Stimulated activated naive B cell treated with anti-CD40 and anti-IgM and Interleukin-4, amounts not matched to agents 10 μg/mL and 1 μg/mL and 100 μg/mL, for 72 hours (primary cell): ENCODE data around the gene CAMKMT.

Experiments used
- ATAC-seq, 2 donors: fragments of 150-1000 bp; cut with Tn5 transposase; replicated peaks; 2 replicates each; pipeline ENCODE4 v1.10.0; 2021; ENCODE audit warnings: moderate library complexity in 1 of 2
- DNase-seq: peaks from one replicate; pipeline ENCODE4 v3.0.0; 2021
- H3K27ac Mint-ChIP-seq: one replicate; pipeline ENCODE4 v1.8.0; 2022; ENCODE audit warnings: mild to moderate bottlenecking, mixed read lengths
- H3K27me3 Mint-ChIP-seq, 2 donors: one replicate each; pipeline ENCODE4 v1.8.0; 2022; ENCODE audit warnings: mixed read lengths in 2 of 2
- H3K36me3 Mint-ChIP-seq, 2 donors: one replicate each; pipeline ENCODE4 v1.8.0; 2022; ENCODE audit warnings: mixed read lengths in 2 of 2, mild to moderate bottlenecking in 1 of 2
- H3K4me1 Mint-ChIP-seq, 2 donors: one replicate each; pipeline ENCODE4 v1.8.0; 2022; ENCODE audit warnings: mixed read lengths in 2 of 2, mild to moderate bottlenecking in 1 of 2
- H3K4me3 Mint-ChIP-seq, 2 donors: one replicate each; pipeline ENCODE4 v1.8.0; 2022; ENCODE audit warnings: mild to moderate bottlenecking in 2 of 2, mixed read lengths in 2 of 2, moderate library complexity in 1 of 2
- H3K9me3 Mint-ChIP-seq, 2 donors: one replicate each; pipeline ENCODE4 v1.8.0; 2022; ENCODE audit warnings: mixed read lengths in 2 of 2, mild to moderate bottlenecking in 1 of 2

CAMKMT gene

GRCh38 chr2:44796771-44797170 is 435.0 kb downstream of the CAMKMT start:
- no peak for DNase-seq
- no peak overlapping the region for H3K4me3 Mint-ChIP-seq
- H3K27me3 Mint-ChIP-seq, result peaks cover 41 to 56% of the 10 kb centered on the region in 2 donors
- H3K27ac Mint-ChIP-seq, result no peak overlapping the region
- peaks cover 0 to 7% of the 10 kb centered on the region in 2 donors for H3K36me3 Mint-ChIP-seq
- H3K9me3 Mint-ChIP-seq, result peaks cover 3% of the 10 kb centered on the region in 2 donors
- no peak for ATAC-seq
- H3K4me1 Mint-ChIP-seq, result peaks cover 2 to 16% of the 10 kb centered on the region in 2 donors

- Mint-ChIP-seq H3K27ac (no peak overlapping the region), H3K36me3 (peaks cover 0 to 7% of the 10 kb centered on the region in 2 donors), H3K9me3 (peaks cover 3% of the 10 kb centered on the region in 2 donors), H3K4me1 (peaks cover 7 to 21% of the 10 kb centered on the region in 2 donors), H3K4me3 (no peak overlapping the region), H3K27me3 (peaks cover 44 to 57% of the 10 kb centered on the region in 2 donors)
- DNase-seq (no peak), ATAC-seq (no peak)
These were observed 436.5 kb downstream of the CAMKMT start for GRCh38 chr2:44798139-44798659.

GRCh38 chr2:44799105-44799504 is 437.4 kb downstream of the CAMKMT start:
- H3K27ac Mint-ChIP-seq, result no peak overlapping the region
- H3K9me3 Mint-ChIP-seq, result peaks cover 0 to 2% of the 10 kb centered on the region in 2 donors
- no peak overlapping the region for H3K4me3 Mint-ChIP-seq
- ATAC-seq, result no peak
- H3K27me3 Mint-ChIP-seq, result peaks cover 46 to 61% of the 10 kb centered on the region in 2 donors
- peaks cover 7 to 21% of the 10 kb centered on the region in 2 donors for H3K4me1 Mint-ChIP-seq
- no peak for DNase-seq
- H3K36me3 Mint-ChIP-seq, result peaks cover 0 to 4% of the 10 kb centered on the region in 2 donors

- Mint-ChIP-seq H3K27ac (no peak overlapping the region), H3K27me3 (peaks cover 50 to 67% of the 10 kb centered on the region in 2 donors), H3K9me3 (peaks cover 0 to 2% of the 10 kb centered on the region in 2 donors), H3K4me1 (peaks cover 8 to 25% of the 10 kb centered on the region in 2 donors), H3K4me3 (no peak overlapping the region), H3K36me3 (peaks cover 0 to 4% of the 10 kb centered on the region in 2 donors)
- DNase-seq (no peak), ATAC-seq (no peak)
These were observed 438.0 kb downstream of the CAMKMT start for GRCh38 chr2:44799754-44800153.

- Mint-ChIP-seq H3K36me3 (peaks cover 0 to 4% of the 10 kb centered on the region in 2 donors), H3K4me1 (peaks cover 19 to 41% of the 10 kb centered on the region in 2 donors), H3K27ac (peak overlapping the region; percentile 9), H3K9me3 (no peaks in the 10 kb centered on the region), H3K4me3 (peak overlapping the region; percentile 78), H3K27me3 (peaks cover 61 to 77% of the 10 kb centered on the region in 2 donors)
- DNase-seq (no peak), ATAC-seq (no peak)
These were observed 439.6 kb downstream of the CAMKMT start for GRCh38 chr2:44801289-44801840.

- Mint-ChIP-seq H3K4me3 (peak overlapping the region; percentile 78), H3K27me3 (peaks cover 67 to 79% of the 10 kb centered on the region in 2 donors), H3K4me1 (peaks cover 19 to 43% of the 10 kb centered on the region in 2 donors), H3K9me3 (no peaks in the 10 kb centered on the region), H3K27ac (peak overlapping the region; percentile 60), H3K36me3 (peaks cover 0 to 4% of the 10 kb centered on the region in 2 donors)
- DNase-seq (no peak), ATAC-seq (no peak)
These were observed 440.4 kb downstream of the CAMKMT start for GRCh38 chr2:44801841-44802776.

- Mint-ChIP-seq H3K27ac (no peak overlapping the region), H3K4me1 (peaks cover 19 to 43% of the 10 kb centered on the region in 2 donors), H3K4me3 (peak overlapping the region; percentile 10 to 51), H3K36me3 (peaks cover 0 to 4% of the 10 kb centered on the region in 2 donors), H3K9me3 (no peaks in the 10 kb centered on the region), H3K27me3 (peaks cover 66 to 72% of the 10 kb centered on the region in 2 donors)
- ATAC-seq (no peak), DNase-seq (no peak)
These were observed 441.2 kb downstream of the CAMKMT start for GRCh38 chr2:44802777-44803424.

- no peaks in the 10 kb centered on the region for H3K36me3 Mint-ChIP-seq
- no peak for DNase-seq
- no peaks in the 10 kb centered on the region for H3K9me3 Mint-ChIP-seq
- peaks cover 62 to 67% of the 10 kb centered on the region in 2 donors for H3K27me3 Mint-ChIP-seq
- peak; percentile 55 for ATAC-seq
- H3K4me3 Mint-ChIP-seq, result no peak overlapping the region
- peaks cover 19 to 43% of the 10 kb centered on the region in 2 donors for H3K4me1 Mint-ChIP-seq
- no peak overlapping the region for H3K27ac Mint-ChIP-seq
These were observed 442.9 kb downstream of the CAMKMT start for GRCh38 chr2:44804406-44805265.

- DNase-seq (no peak), ATAC-seq (no peak)
- Mint-ChIP-seq H3K4me3 (no peak overlapping the region), H3K27ac (no peak overlapping the region), H3K36me3 (peaks cover 0 to 2% of the 10 kb centered on the region in 2 donors), H3K9me3 (no peaks in the 10 kb centered on the region), H3K27me3 (peaks cover 62 to 67% of the 10 kb centered on the region in 2 donors), H3K4me1 (peaks cover 19 to 38% of the 10 kb centered on the region in 2 donors)
These were observed 443.9 kb downstream of the CAMKMT start for GRCh38 chr2:44805401-44806235.

GRCh38 chr2:44807201-44808025 is 445.7 kb downstream of the CAMKMT start:
- Mint-ChIP-seq H3K27ac (no peak overlapping the region), H3K4me3 (no peak overlapping the region), H3K27me3 (peaks cover 63 to 68% of the 10 kb centered on the region in 2 donors)

GRCh38 chr2:44810892-44811530 is 449.3 kb downstream of the CAMKMT start:
- H3K36me3 Mint-ChIP-seq, result peaks cover 4 to 6% of the 10 kb centered on the region in 2 donors

More at GRCh38 chr2:44807201-44808025, 445.7 kb downstream of the CAMKMT start:
- DNase-seq, result no peak
- H3K9me3 Mint-ChIP-seq, result peaks cover 0 to 4% of the 10 kb centered on the region in 2 donors
- H3K36me3 Mint-ChIP-seq, result peaks cover 4 to 6% of the 10 kb centered on the region in 2 donors
- peaks cover 14 to 22% of the 10 kb centered on the region in 2 donors for H3K4me1 Mint-ChIP-seq
- ATAC-seq, result no peak

More at GRCh38 chr2:44810892-44811530, 449.3 kb downstream of the CAMKMT start:
- DNase-seq (no peak), ATAC-seq (no peak)
- H3K4me1 Mint-ChIP-seq, result peaks cover 1 to 5% of the 10 kb centered on the region in 2 donors
- H3K4me3 Mint-ChIP-seq, result no peak overlapping the region
- no peak overlapping the region for H3K27ac Mint-ChIP-seq
- H3K9me3 Mint-ChIP-seq, result peaks cover 0 to 4% of the 10 kb centered on the region in 2 donors
- H3K27me3 Mint-ChIP-seq, result peaks cover 64 to 71% of the 10 kb centered on the region in 2 donors
